GM19397 (cell line): ENCODE data around the gene UBR7.
"Not testable (repeated sequence)": the region's sequence is repeated elsewhere in the genome, so short reads cannot be mapped to it uniquely, and the experiment has no call there.

ENCODE experiments used
- ATAC-seq: cut with Tn5 transposase; IDR thresholded peaks from one replicate; pipeline ENCODE4 v1.9.1; 2021; ENCODE audit warnings: mild to moderate bottlenecking, moderate library complexity; ENCODE audit not compliant: unreplicated experiment

The UBR7 gene

GRCh38 chr14:93186956-93187355 lies 20.1 kb upstream of the UBR7 start:
- no peak for ATAC-seq

DNA sequence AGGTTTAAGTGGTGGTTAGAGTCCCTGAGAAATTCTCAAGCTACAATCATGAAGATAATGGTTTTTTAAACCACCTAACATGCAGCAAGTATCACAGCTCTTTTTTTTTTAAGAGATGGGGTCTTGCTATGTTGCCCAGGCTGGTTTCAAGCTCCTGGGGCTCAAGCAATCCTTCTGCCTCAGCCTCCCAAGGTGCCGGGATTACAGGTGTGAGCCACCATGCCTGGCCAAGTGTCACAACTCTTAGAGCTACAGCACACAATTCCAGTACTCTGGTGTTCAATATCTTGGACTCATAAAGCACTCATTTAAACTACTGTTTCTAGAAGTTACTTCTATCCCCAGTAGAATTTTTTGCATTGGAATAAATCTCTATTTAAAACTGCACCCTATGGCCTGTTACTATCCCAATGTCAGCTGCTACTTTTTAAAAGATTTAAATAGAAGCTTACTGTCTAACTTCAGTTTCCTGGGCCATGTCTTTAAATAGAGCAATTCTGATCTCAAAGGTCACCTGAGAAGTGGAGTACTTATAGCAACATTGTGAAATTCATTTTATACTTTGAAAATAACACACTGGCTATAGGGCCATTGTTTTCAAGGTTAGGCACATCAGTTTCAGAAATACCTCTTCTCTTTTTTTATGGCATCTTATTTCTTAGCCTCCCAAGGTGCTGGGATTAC lies 11.6 kb upstream of the UBR7 start:
- no peak for ATAC-seq

GRCh38 chr14:93199031-93199430 lies 8.0 kb upstream of the UBR7 start:
- ATAC-seq: no peak

DNA sequence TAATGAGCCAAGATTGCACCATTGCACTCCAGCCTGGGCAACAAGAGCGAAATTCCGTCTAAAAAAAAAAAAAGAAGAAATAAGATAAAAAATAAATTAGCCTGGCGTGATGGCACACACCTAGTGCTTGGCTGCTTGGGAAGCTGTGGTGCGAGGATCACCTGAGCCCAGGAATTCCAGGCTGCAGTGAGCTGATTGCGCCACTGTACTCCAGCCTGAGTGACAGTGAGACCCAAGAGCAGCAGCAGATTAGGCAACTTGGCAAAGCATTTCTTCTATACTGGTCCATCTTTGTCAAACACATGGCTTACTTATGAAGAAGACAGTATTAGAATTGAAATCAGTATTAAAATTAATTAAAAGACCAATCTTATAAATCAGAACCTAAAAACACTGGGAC lies 6.5 kb upstream of the UBR7 start:
- ATAC-seq: no peak

- no peak for ATAC-seq
Observed at GRCh38 chr14:93201155-93201704, 5.8 kb upstream of the UBR7 start.

DNA sequence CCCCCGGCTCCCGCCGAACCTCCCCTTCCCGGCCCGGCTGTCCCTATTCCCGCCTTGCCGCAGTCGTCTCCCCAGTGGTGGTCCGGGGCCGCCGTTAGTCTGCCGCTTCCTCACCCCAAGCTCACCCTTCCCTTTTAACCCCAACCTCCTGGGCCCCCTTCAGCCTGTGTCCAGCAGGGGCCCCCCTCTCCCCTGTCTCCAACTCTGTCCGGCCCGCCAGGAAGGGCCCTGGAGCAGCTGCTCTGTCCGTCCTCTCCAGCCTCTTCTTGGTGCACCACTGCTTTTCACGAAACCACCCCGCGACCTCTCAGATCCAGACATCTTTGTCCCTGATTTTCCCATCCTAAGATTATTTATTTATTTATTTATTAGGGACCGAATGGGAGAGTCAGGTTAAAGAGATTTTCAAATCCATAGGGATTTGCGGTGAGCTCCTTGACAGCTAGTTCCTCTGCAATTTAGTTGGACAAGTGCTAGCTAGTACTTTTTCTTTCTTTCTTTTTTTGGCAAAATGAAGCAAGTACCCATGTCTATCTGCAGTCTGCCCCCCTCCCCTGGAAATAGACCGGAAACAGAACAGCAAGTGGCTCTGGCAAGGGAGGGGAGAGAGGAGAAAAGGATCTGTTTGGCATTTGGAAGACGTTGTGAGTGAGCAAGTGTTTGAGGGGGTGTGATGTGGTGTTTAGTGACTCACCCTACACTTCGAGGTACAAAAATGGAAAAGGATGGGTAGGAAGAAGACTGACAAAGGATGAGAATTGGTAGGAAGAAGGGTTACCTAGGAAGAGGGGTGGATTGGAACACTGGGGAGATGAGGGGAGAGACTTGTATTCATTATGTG lies 632 bp downstream of the UBR7 start:
- ATAC-seq: peak; percentile 36

DNA sequence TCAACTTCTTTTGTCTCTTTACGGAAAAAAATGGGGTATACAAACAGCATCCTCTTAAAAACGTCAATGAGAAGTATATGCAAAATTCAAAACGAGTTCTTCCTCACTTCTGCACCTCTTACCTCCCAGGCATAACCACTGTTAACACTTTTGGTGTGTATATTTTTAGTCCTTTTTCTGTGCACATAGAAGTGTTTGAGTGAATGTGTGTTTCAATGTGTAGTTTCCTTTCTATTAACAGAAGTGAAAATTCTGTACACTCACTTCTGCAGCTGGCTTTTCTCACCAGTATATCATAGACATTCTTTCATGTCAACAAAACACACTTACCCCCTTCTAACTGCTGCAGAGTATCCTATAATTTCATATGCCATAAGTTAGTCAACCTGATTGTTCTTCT lies 5.4 kb downstream of the UBR7 start:
- peak; percentile 64 for ATAC-seq

DNA sequence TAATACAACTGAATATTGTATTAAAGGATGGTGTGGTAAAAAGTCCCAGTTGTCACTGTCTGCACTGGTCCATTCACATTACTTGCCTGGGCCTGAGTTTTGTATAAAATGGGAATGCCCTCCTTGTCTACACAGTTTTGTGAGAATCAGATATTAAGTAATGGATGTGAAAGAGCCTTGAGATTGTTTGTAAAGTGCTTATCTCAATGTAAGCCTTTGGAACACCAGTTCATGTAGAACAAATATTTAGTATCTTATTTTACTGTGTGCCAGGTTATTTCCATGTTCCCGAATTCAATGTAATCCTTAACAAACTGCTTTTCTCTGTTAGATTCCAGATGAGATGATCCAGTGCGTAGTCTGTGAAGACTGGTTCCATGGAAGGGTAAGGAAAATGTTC lies 7.5 kb downstream of the UBR7 start:
- ATAC-seq: no peak

DNA sequence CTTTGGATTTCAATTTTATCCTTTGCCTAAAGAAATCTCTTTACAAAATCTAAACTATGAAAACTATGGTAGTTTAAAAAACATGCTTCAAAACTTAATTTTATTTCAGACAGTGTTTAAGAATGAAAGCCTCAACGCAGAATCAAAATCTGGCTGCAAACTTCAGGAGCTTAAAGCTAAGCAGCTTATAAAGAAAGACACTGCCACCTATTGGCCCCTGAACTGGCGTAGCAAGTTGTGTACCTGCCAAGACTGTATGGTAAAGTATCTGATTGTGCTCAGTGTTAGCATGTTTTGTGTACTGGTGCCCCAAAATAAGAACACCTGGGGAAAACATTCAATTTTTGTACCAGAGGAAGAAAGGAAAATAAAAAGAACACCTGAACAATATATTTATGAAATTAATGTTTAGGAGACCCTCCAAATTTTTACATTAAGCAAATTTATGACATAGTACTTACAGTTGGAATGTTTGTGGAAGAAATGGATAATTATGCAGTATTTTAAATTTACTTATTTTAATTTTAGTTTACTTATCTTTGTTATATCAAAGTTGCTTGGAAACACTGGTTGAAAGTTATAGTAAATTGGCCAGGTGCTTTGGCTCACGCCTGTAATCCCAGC lies 12.2 kb downstream of the UBR7 start:
- ATAC-seq: no peak

DNA sequence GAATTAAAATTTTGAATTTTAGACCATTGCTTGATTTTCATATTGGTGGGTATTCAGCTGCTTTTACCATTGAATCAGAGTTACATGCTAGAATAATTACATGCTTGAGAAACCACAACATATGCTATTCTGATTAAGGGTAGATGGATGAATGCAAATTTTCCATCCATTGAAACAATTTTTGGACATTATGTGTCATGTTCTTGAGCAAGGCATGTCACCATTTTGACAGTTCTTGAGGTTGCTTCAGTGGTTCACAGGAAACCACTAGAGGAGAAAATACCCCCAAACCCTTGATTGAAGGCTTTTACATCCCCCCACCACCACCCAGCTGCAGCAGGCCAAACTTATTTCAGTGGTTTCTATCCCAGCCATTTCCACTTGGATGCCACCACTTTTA lies 13.5 kb downstream of the UBR7 start:
- ATAC-seq: no peak

- ATAC-seq: no peak
Observed at GRCh38 chr14:93223565-93223964, 16.5 kb downstream of the UBR7 start.

GRCh38 chr14:93228550-93228949 lies 21.5 kb downstream of the UBR7 start:
- no peak for ATAC-seq

DNA sequence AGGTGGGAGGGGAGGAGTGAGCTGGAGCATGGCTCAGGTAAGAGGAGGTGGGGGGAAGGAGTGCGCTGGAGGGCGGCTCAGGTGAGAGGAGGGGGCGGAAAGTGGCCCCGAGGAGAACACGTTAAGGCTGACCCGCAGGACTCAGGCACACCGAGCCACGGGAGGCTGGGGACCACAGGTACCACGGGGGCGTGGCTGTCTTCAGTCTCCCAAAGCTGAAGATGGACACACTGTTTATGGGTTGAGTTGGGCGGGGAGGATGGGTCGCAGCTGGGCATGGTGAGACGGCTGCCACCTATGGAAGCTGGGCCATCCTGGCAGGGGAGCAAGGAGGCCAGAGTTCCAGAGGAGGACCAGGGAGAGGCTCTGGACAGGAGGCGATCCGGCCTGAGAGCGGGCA lies 23.5 kb downstream of the UBR7 start:
- ATAC-seq: no peak

GRCh38 chr14:93231129-93231979 lies 24.3 kb downstream of the UBR7 start:
- no peak for ATAC-seq

- no peak for ATAC-seq
Observed at GRCh38 chr14:93232159-93232558, 25.1 kb downstream of the UBR7 start.

- ATAC-seq: not testable (repeated sequence)
Observed at GRCh38 chr14:93233078-93233477, 26.0 kb downstream of the UBR7 start.

GRCh38 chr14:93234798-93235197 lies 27.7 kb downstream of the UBR7 start:
- ATAC-seq: no peak

DNA sequence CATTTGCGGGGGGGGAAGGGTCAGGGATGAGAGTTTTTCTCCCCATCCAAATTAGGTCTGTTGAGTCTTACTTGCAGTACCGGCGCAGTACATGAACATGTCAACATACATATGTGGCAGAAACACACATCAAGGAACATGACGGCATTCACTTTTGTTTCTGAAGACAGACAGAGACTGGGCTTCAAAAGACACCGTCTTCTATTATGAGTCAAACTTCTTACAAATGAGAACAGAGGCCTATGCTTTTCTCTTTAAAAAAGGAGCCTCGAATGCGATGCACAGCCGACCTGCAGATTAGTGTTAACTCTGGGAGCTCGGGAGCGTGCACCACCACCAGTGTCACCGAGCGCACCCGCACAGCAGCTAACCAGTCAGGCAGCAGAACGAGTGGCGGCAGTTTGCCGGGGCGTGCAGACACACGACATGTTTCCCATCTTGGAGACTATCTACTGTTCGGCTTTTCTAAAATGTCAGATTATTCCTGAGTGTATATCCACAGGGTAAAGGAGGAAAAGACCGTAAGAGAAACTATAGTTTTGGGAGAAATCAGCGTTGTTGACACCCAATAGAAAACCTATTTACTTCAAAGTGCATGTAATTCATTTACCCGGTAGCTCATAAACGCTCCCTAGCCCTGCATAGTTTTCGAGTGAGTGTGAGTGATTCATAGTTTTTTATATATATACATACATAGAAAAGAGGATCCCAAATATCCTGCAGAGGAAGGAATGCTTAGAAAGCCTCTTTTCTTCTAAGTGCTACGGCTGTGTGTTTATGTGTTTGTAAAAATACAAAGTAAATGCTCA lies 33.0 kb downstream of the UBR7 start:
- ATAC-seq: no peak

- no peak for ATAC-seq
Observed at GRCh38 chr14:93240678-93241000, 33.6 kb downstream of the UBR7 start.

DNA sequence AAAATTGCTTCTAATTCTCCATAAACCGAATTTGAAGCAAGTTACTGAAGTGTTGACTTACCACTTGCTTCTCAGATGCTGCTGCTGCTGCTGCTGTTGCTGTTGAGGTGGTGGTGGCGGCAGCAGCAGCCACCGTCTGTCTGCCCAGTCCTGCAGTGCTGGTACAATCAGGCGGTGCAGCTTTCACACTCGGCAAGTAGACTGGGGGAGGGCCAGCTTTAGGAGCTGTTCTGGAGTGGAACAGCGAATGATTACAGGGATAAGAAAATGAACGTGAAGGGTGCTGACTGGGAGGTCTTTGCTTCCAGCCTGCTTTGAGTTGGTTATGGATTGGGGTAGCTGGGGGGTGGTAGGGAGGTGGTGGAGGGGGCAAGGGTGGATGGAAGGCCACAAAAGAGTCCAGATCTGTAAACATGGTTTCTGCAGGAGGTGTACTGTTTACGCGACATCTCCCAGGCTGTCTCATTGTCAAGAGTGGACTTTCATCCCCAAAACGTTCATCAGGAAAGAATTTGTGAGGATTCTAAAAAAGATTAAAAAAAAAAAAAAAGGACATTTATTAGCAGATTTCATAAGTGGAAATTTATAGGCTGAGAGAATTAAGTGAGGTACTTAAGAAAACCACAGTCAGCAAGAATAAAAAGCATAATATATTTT lies 38.8 kb downstream of the UBR7 start:
- ATAC-seq: no peak
